HG02798 (cell line): ENCODE results near the gene SSNA1.

Experiments used
- ATAC-seq: cut with Tn5 transposase; IDR thresholded peaks from one replicate; pipeline ENCODE4 v1.9.1; 2021; ENCODE audit warnings: mild to moderate bottlenecking; ENCODE audit not compliant: unreplicated experiment, poor library complexity

The SSNA1 gene

DNA sequence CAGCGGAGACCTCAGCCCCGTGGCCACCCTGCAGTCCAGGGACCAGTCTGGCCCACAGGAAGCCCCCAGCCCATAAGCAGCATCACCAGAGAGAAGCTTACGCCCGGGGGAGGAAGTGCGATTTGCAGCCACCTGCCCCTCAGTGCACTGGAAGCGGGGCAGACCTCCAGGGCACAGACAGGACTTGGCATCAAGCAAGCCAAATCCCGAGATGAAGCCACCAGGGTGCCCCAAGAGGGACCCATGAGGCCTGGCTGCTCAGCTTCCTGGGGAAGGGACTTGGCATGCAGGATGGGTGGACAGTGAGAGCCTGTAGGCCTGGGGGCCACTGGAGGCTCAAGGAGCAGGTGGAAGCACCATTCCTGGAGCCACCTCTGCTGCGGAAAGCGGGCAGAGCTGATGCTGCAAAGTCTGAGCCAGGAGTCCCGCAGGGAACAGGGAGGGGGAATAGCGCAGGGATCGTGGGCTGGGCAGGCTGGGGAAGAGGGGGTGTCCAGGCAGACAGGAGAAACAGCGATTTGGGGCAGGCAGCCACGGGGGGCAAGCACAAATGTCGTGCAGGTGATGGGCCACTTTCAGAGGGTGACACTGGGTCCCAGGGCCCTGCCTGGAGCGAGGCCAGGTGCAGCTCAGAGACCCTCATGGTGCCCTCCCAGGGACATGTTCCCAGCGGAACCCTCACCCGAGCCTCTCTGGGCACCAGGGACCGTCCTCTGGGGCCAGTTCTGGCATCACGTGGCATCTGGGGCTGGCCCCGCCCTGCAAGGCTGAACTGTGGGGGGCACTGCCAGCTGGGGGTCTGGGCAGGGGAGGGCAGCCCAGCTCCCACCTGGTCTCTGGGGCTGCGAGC lies 21.9 kb upstream of the SSNA1 start:
- ATAC-seq, result no peak

- ATAC-seq, result no peak
Measured at GRCh38 chr9:137167277-137167746, 21.2 kb upstream of the SSNA1 start.

DNA sequence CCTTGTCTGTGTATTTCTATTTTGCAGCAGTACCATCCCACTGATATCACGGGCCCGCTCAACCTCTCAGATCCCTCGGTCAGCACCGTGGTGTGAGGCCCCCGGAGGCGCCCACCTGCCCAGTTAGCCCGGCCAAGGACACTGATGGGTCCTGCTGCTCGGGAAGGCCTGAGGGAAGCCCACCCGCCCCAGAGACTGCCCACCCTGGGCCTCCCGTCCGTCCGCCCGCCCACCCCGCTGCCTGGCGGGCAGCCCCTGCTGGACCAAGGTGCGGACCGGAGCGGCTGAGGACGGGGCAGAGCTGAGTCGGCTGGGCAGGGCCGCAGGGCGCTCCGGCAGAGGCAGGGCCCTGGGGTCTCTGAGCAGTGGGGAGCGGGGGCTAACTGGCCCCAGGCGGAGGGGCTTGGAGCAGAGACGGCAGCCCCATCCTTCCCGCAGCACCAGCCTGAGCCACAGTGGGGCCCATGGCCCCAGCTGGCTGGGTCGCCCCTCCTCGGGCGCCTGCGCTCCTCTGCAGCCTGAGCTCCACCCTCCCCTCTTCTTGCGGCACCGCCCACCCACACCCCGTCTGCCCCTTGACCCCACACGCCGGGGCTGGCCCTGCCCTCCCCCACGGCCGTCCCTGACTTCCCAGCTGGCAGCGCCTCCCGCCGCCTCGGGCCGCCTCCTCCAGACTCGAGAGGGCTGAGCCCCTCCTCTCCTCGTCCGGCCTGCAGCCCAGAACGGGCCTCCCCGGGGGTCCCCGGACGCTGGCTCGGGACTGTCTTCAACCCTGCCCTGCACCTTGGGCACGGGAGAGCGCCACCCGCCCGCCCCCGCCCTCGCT lies 20.5 kb upstream of the SSNA1 start:
- no peak for ATAC-seq

GRCh38 chr9:137168573-137168903 lies 19.9 kb upstream of the SSNA1 start:
- ATAC-seq, result no peak

DNA sequence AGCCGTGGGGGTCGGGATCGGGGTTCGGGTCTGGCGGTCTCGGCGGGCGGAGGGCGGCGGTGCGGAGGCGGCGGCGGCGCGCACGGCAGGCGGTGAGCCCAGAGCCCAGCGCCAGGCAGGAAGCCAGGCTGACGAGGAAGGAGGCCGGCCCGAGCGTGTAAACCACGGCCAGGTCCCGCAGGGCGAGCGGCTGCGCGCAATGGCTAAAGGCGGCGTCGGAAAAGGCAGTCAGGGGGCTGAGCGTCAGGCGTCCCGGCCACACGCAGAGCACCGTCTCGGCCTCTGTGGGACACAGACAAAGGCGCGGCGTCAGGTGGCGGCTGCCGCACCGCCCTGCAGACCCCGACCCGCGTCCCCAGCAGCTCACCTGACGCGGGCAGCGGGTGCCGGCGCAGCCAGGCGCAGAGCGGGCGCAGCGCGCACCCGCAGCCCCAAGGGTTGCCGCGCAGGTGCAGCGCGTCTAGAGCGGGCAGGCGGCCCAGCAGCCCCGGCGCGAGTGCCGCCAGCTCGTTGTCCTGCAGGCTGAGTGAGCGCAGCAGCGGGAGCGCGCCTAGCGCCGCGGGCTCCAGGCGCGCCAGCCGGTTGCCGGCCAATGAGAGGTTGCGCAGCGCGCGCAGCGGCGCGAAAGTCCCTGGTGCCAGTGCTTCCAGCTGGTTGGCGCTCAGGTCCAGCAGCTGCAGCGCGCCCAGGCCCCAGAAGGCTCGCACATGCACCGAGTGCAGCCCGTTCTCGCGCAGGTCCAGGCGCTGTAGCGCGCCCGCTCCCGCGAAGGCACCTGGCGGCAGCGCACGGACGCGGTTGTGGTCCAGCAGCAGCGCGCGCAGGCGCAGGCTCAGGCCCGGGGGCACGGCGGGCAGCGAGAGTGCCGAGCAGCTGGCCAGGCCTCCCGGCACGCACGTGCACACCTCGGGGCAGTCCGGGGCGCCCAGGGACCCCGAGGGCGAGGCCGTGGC lies 19.3 kb upstream of the SSNA1 start:
- ATAC-seq, result no peak

- ATAC-seq, result no peak
Measured at GRCh38 chr9:137169896-137170358, 18.5 kb upstream of the SSNA1 start, which contains the start of gene LRRC26. TSS of gene LRRC26 (minus strand) at chr9:137170051. CDS start at chr9:137169943, 108 bp downstream.

- no peak for ATAC-seq
Measured at GRCh38 chr9:137170486-137171148, 17.9 kb upstream of the SSNA1 start.

- no peak for ATAC-seq
Measured at GRCh38 chr9:137171149-137171900, 17.2 kb upstream of the SSNA1 start.

DNA sequence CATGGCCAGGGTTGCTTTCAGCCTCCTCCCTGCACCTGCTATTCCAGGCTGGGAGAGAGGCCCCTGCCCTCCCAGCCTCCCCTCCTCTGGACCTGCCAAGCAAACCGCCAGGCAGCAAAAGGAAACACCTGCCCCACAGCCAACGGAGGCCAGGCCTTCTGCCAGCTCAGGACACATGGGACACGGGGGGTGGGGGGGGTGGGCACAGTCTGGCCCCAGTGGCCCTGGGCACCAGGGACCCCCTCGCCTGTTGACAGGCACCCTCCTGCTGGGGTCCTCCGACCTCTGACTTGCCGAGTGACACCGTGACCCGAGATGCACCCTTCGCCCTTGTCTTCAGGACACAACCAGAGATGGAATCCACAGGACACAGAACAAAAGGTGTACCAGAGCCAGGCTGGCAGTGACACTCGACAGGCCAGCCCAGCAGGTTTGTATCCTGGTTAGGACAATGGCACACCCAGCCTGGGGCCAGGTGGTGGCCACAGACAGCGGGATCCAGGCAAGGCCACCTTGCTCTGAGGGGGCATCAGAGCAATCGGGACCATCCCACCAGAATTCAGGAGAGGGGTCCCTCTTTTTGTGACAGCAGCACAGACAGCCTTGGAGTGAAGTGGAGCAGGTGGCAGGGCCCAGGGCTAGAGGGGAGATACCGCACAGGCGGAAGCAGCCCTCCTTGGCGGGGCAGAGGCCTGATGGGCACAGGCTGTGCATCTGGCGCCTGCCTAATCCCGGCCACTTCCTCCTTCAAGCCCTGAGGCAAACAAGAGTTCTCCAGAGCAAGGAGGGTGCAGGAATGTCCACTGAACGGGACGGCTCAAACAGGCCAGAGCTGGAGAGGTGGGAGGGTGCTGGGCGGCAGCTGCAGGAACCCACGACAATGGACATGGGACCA lies 15.3 kb upstream of the SSNA1 start:
- no peak for ATAC-seq

DNA sequence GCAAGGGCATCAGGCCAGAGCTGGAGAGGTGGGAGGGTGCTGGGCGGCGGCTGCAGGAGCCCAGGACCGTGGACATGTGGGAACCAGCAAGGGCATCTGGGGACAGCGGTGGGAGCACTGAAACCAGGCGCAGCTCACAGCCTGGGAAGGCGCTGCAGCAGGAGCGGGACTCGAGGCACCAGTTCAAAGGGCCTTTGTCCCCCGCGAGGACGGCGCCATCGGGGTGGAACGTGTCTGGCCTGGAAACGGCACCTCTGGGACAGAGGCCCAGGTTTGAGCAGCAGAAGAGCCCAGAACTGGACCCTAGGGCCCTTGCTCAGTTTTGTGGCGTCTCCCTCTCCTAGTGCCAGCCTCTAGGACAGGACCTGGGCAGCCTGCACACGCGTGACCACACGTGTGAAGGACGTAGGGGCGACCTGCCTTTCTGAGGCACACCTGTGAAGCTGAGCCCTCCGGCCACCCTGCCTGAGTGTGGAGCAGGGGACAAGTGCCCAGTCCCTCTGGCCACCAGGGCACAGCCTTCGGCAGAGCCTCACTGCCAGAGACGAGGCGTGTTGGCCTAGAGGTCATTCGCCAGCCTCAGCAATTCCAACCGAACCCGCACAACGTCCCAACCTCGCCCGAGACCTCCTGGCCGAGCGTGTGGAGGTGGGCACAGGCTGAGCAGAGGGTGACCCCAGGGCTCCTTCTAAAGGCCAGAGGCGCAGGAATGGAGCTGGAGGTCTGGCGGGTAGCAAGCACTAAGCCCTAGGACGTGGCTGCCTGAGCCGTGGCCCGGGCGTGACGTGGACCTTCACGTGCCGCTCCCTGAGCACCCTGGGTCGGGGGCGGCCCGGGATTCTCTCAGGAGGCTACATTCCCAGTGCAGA lies 14.4 kb upstream of the SSNA1 start:
- no peak for ATAC-seq

DNA sequence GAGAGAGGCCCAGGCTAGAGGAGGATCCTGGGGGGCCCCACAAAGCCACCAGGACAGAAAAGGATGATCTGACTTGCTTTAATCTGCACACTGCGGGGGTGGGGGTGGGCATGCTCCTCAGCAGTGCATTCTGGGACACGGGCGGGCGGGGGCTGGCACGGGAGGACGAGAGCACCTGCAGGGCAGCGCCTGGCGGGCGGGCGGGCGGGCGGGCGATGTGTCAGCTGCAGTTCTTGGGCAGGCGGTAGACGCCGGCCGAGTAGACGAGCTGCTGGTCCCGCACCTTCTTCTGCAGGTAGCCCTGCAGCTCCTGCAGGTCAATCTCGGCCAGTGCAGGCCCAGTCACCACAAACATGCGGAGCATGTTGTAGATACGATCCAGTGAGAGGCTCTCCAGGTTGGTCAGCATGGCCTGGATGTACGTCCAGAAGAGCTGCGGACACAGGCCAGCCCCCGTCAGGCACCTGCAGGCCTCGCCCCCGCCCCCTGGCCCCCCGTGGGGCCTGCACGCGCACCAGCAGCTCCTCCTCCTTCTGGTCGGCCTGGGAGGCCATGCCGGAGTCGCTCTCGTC lies 13.7 kb upstream of the SSNA1 start:
- no peak for ATAC-seq

DNA sequence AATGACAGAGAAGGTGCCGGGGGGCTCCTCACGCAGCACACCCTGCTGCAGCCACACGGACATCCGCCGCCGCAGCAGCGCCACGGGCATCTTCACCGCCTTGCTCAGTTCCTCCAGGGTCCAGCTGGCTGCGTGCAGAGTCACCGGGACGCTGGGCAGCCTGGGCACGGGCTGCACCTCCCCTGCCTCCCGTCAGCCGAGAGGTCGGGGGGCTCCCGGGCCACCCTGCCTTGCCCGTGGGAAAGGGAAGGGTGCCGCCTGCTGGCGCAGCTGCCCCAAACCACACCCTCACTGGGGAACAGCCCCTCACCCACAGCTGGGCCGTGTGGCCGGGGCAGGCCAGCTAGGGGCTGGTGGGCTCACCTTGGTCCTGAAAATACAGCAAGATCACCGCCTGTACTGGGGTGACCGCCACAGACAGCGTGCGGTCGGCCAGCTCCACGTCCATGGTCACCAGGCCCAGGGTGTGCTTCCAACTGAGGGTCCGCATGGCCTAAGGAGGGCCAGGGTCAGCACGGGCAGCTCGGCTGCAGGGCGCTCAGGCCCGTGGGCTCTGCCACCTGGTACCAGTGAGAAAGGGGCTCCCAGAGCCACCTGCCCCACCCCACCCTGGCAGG lies 13.0 kb upstream of the SSNA1 start:
- ATAC-seq, result no peak

DNA sequence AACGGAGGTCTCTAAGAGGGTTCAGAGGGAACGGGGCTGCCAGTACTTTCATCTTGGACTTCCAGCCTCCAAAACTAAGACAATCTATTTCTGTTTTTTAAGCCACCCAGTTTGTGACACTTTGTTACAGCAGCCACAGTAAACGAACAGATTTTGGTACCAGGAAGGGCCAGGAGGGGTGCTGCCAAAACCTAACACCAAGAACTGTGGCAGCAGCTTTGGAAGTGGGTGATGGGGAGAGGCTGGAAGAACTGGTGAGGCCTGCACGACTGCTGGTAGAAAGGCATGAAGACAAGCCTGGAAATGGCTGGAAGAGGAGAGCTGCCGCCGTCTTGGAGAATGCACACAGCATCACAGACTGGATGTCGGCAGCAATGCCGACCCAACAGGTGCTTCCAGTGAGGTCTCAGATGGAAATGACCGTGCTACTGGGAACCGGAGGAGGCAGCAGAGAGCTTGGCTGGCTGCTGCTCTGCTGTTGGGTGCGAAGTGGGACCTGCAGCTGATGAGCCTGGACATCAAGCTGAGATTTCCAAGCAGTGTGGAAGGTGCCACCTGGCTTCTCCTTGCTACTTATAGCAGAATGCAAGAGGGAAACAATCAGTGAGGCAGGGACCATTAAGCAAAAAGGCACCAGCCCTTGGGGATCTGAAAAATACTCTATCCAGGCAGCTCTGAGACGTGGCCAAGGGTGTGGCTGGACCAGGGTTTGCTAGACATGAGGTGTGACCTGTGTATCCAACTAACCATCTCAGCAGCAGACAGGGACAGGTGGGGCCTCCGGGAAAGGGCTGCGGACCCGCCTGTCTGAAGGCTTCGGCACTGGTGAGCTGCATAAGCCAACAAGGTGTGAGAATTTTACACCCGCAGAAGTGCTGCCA lies 11.9 kb upstream of the SSNA1 start:
- no peak for ATAC-seq

DNA sequence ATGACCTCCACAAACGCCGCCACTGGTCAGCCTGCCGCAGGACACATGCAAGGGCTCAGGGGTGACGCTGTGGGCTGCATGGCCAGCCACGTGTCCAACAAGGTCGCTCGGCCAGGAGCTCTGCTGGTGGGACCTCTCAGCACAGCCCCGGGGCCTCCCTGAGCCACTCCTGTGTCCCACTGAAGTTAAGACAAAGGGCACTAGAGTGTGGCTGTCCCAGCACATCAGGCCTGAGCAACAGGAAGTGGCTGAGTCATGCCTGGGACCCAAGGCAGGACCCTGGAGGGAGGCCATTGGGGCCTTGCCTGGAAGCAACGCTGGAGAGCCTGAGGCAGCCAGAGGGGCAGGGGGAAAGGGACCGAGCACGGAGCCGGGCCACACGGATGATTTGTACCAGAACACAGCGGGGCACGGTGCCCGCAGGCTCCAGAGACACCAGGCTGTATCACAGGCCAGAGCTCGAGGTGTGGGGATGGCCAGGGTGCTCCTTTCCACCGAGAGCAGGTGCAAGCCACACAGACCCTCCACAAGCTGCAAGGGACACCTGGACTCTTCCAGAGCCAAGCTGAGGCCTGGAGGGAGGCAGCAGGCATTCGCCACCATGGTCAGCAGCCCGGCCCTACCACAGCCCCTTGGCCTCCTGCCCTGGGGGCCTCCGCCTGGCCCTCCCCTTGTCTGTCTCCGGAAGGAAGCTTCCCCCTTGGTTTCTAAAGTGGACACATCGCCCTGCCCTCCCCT lies 10.1 kb upstream of the SSNA1 start:
- no peak for ATAC-seq
